NCI-H128 (cell line): ENCODE measurements around the gene KRI1.

ENCODE experiments used
- DNase-seq: peaks from one replicate; lab custom pipeline; 2025; ENCODE audit not compliant: unreplicated experiment; lab: John Stamatoyannopoulos, UW

The KRI1 gene

GRCh38 chr19:10520652-10521318, 45.0 kb downstream of the KRI1 start:
- DNase-seq: no peak

GRCh38 chr19:10519421-10519820, 46.4 kb downstream of the KRI1 start:
- DNase-seq: no peak

- DNase-seq: no peak
These were observed 47.1 kb downstream of the KRI1 start for GRCh38 chr19:10518444-10519361.

- DNase-seq: no peak
These were observed 47.9 kb downstream of the KRI1 start for GRCh38 chr19:10517760-10518443.

GRCh38 chr19:10517361-10517759, 48.5 kb downstream of the KRI1 start, which contains the start of gene S1PR5:
Gene S1PR5, minus strand, starts transcription at chr19:10517447. Its CDS starts 2,436 bp downstream, at chr19:10515011.
- no peak for DNase-seq

- no peak for DNase-seq
These were observed 49.0 kb downstream of the KRI1 start for GRCh38 chr19:10516671-10517286.

- no peak for DNase-seq
These were observed 49.8 kb downstream of the KRI1 start for GRCh38 chr19:10516064-10516385.

- no peak for DNase-seq
These were observed 51.3 kb downstream of the KRI1 start for GRCh38 chr19:10514211-10515145.

GRCh38 chr19:10513223-10513622, 52.6 kb downstream of the KRI1 start:
- DNase-seq: no peak

GRCh38 chr19:10510301-10510802, 55.5 kb downstream of the KRI1 start:
- no peak for DNase-seq

GRCh38 chr19:10508707-10509106, 57.1 kb downstream of the KRI1 start:
- DNase-seq: no peak

GRCh38 chr19:10508036-10508435, 57.8 kb downstream of the KRI1 start:
- DNase-seq: no peak

- DNase-seq: peak; percentile 31
These were observed 60.1 kb downstream of the KRI1 start for GRCh38 chr19:10505583-10506229.
